Gastroesophageal sphincter (tissue), 3 donors: Measurements from ENCODE around the gene KLHL29.

Experiments
- CTCF ChIP-seq, 4 experiments: fragments of 200-600 bp in 2 of 4; fragments of 450-650 bp in 2 of 4; sonication (generic) in 1 of 4; IDR thresholded peaks; one replicate each; pipeline ENCODE4 v1.5.1; 2017 to 2019; ENCODE audit warnings: antibody characterized with exemption in 4 of 4, mild to moderate bottlenecking in 2 of 4, moderate library complexity in 2 of 4
- EP300 ChIP-seq: sonication (generic); formaldehyde crosslinking; IDR thresholded peaks from one replicate; pipeline ENCODE4 v1.6.1; 2017; ENCODE audit warnings: antibody characterized with exemption, mild to moderate bottlenecking
- POLR2A ChIP-seq, 2 donors: fragments of 450-650 bp; IDR thresholded peaks; one replicate each; pipeline ENCODE4 v1.6.1; 2017; ENCODE audit warnings: antibody characterized with exemption in 2 of 2, mild to moderate bottlenecking in 2 of 2, moderate library complexity in 1 of 2
- POLR2AphosphoS5 ChIP-seq: sonication (generic); formaldehyde crosslinking; IDR thresholded peaks from one replicate; pipeline ENCODE4 v1.6.1; 2017; ENCODE audit warnings: antibody characterized with exemption

- TF ChIP-seq CTCF (IDR thresholded peaks at IDR 0.05) (no peak), POLR2A (IDR thresholded peaks at IDR 0.05) (no peak), POLR2AphosphoS5 (no peak), EP300 (no peak)
Observed at GRCh38 chr2:23427350-23427749, 42.4 kb downstream of the KLHL29 start.
